IMR-90 (cell line): ENCODE measurements around the gene MYL4.

Source experiments
- BHLHE40 ChIP-seq: fragments of 150-350 bp; IDR thresholded peaks from 2 replicates; pipeline ENCODE4 v1.6.1; 2016; ENCODE audit warnings: mild to moderate bottlenecking, low read depth, low read length
- MAFK ChIP-seq: IDR thresholded peaks from 2 replicates; pipeline ENCODE4 v1.6.1; 2012; ENCODE audit warnings: low read depth, low read length, improper control_type of control experiment
- TF ChIP-seq, protein P1 (sequence below): conservative IDR thresholded peaks from 2 replicates; pipeline ENCODE4 v1.5.1; 2012; ENCODE audit warnings: mild to moderate bottlenecking, low read depth, low read length, improper control_type of control experiment
- TF ChIP-seq, protein P2 (sequence below): fragments of 150-350 bp; IDR thresholded peaks from 2 replicates; pipeline ENCODE4 v1.6.1; 2017; ENCODE audit warnings: mild to moderate bottlenecking, antibody characterized with exemption, low read length, low read depth

DNA sequence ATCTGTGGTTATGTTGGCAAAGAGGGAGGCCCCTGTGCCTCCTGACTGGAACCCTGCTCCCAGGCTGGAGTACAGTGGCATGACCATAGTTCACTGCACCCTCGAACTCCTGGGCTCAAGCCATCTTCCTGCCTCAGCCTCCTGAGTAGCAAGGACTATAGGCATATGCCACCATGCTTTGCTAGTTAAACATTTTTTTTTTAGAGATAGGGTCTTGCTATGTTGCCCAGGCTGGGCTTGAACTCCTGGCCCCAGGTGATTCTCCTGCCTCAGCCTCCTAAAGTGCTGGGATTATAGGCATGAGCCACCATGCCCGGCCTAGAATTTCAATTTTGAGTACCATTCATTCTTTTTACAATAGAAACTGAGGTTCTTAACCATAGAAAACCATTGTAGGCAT is 23.3 kb downstream of the MYL4 start:
- TF ChIP-seq, protein P1, sequence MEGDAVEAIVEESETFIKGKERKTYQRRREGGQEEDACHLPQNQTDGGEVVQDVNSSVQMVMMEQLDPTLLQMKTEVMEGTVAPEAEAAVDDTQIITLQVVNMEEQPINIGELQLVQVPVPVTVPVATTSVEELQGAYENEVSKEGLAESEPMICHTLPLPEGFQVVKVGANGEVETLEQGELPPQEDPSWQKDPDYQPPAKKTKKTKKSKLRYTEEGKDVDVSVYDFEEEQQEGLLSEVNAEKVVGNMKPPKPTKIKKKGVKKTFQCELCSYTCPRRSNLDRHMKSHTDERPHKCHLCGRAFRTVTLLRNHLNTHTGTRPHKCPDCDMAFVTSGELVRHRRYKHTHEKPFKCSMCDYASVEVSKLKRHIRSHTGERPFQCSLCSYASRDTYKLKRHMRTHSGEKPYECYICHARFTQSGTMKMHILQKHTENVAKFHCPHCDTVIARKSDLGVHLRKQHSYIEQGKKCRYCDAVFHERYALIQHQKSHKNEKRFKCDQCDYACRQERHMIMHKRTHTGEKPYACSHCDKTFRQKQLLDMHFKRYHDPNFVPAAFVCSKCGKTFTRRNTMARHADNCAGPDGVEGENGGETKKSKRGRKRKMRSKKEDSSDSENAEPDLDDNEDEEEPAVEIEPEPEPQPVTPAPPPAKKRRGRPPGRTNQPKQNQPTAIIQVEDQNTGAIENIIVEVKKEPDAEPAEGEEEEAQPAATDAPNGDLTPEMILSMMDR = no peak
- TF ChIP-seq, protein P2, sequence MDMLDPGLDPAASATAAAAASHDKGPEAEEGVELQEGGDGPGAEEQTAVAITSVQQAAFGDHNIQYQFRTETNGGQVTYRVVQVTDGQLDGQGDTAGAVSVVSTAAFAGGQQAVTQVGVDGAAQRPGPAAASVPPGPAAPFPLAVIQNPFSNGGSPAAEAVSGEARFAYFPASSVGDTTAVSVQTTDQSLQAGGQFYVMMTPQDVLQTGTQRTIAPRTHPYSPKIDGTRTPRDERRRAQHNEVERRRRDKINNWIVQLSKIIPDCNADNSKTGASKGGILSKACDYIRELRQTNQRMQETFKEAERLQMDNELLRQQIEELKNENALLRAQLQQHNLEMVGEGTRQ = no peak
- TF ChIP-seq BHLHE40 = no peak
- TF ChIP-seq MAFK = no peak
